ENCODE measurements around the gene LIG1.

The LIG1 gene

DNA sequence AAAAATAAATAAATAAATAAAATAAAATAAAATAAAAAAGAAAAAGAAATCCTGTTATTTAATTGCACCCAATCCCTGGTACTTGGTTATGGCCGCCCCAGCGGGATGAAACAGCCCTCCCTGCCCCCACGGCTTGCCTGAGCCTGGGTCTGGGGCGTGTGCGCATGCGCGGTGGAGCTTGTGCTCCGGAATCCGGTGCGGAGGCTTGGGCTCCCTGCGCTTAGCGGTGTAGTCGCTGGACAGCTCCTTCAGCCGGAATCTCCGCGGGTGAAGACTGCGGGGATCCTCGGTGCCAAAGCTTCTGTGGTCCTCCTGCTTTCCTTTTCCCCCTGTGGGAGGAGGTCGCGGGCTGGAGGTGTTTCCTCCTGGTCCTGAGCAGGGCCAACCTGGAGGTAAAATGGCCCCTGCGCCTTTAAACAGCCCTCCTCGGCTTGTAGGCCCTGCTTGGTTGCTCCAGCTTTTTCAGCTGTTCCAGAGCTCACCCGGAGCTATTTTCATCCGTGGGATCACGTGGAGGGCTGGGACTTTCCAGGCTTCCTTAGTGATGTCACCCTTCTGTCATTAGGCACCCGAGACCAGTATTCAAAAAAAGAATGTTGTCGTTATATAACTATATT, 59.7 kb downstream of the LIG1 start, which contains the start of gene PLA2G4C:
PLA2G4C (minus strand) TSS at position 468 of the 617 bp plus-strand sequence. CDS start 4,288 bp downstream, outside the sequence.
- peak within 1 kb of the TSS; percentile 74 for H3K4me3 ChIP-seq (ENCODE audit: low read depth, low read length, poor library complexity, severe bottlenecking)
- TF ChIP-seq, protein P1, sequence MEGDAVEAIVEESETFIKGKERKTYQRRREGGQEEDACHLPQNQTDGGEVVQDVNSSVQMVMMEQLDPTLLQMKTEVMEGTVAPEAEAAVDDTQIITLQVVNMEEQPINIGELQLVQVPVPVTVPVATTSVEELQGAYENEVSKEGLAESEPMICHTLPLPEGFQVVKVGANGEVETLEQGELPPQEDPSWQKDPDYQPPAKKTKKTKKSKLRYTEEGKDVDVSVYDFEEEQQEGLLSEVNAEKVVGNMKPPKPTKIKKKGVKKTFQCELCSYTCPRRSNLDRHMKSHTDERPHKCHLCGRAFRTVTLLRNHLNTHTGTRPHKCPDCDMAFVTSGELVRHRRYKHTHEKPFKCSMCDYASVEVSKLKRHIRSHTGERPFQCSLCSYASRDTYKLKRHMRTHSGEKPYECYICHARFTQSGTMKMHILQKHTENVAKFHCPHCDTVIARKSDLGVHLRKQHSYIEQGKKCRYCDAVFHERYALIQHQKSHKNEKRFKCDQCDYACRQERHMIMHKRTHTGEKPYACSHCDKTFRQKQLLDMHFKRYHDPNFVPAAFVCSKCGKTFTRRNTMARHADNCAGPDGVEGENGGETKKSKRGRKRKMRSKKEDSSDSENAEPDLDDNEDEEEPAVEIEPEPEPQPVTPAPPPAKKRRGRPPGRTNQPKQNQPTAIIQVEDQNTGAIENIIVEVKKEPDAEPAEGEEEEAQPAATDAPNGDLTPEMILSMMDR (IDR thresholded peaks at IDR 0.05; ENCODE audit: low read length): no peak
- no peak for TF ChIP-seq EZH2 (IDR thresholded peaks at IDR 0.05; ENCODE audit: borderline replicate concordance, low read length)
- peak within 1 kb of the TSS; percentile 76; the same call in 1 of the 2 replicates for H2AFZ ChIP-seq (ENCODE audit: low read length)
- H3K9me3 ChIP-seq (ENCODE audit: low read length): no peaks in the 10 kb centered on the region
- H3K4me1 ChIP-seq (ENCODE audit: insufficient read depth, low read length, severe bottlenecking): peaks cover 17% of the 10 kb centered on the region
- H3F3A ChIP-seq (ENCODE audit: insufficient read depth, low read length): no peaks in the 10 kb centered on the region
- H3K9ac ChIP-seq (ENCODE audit: low read length): peak within 1 kb of the TSS; percentile 82
- peak within 1 kb of the TSS; percentile 36 for H3K27ac ChIP-seq (ENCODE audit: low read depth, low read length, poor library complexity, severe bottlenecking)
- no peaks in the 10 kb centered on the region for H3K79me2 ChIP-seq (ENCODE audit: insufficient read depth, low read length)
- no peaks in the 10 kb centered on the region for H4K20me1 ChIP-seq (ENCODE audit: insufficient read depth, low read length)
- H3K9me2 ChIP-seq (ENCODE audit: low read depth, low read length): no peaks in the 10 kb centered on the region
- H3K36me3 ChIP-seq (ENCODE audit: insufficient read depth, low read length): peaks cover 9% of the 10 kb centered on the region; the same call in 1 of the 2 replicates
- H3K4me2 ChIP-seq (ENCODE audit: low read length): peak within 1 kb of the TSS; percentile 97
- H3K27me3 ChIP-seq (ENCODE audit: insufficient read depth, low read length): no peaks in the 10 kb centered on the region

DNA sequence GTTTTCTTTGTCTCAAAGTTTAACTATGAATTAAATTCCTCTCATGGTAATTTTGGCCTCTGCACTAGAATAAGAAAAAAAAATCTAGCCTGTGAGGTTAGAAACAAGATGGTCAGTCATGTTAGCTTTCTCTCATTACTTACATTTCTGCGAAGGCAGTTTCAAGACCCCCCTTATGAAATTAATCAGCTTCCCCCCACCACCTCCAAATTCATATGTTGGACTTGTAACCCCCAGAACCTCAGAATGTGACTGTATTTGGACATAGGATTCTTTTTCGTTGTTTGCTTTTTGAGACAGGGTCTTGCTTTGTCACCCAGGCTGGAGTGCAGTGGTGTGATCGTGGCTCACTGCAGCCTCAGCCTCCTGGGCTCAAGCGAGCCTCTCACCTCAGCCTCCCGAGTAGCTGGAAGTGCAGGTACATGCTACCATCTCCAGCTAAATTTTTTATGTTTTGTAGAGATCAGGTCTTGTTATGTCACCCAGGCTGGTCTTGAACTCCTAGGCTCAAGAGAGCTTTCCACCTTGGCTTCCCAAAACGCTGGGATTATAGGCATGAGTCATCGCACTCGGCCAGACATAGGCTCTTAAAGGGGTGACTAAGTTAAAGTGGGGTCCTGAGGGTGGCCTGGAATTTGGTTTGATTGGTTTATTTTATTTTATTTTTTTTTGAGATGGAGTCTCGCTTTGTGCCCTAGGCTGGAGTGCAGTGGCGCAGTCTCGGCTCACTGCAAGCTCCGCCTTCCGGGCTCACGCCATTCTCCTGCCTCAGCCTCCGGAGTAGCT, 61.0 kb downstream of the LIG1 start:
- Histone ChIP-seq H3K4me3 (ENCODE audit: low read depth, low read length, poor library complexity, severe bottlenecking) (no peak overlapping the region), H3K9ac (ENCODE audit: low read length) (no peak overlapping the region), H3F3A (ENCODE audit: insufficient read depth, low read length) (no peaks in the 10 kb centered on the region), H3K9me2 (ENCODE audit: low read depth, low read length) (no peaks in the 10 kb centered on the region), H3K79me2 (ENCODE audit: insufficient read depth, low read length) (no peaks in the 10 kb centered on the region), H3K27me3 (ENCODE audit: insufficient read depth, low read length) (no peaks in the 10 kb centered on the region; the same call in 1 of the 2 replicates), H3K4me1 (ENCODE audit: insufficient read depth, low read length, severe bottlenecking) (peaks cover 17% of the 10 kb centered on the region), H2AFZ (ENCODE audit: low read length) (no peak overlapping the region), H4K20me1 (ENCODE audit: insufficient read depth, low read length) (no peaks in the 10 kb centered on the region), H3K36me3 (ENCODE audit: insufficient read depth, low read length) (0 out of 2 replicates have a peak, but pooled peaks cover under 1% of the 10 kb centered on the region), H3K27ac (ENCODE audit: low read depth, low read length, poor library complexity, severe bottlenecking) (no peak overlapping the region), H3K4me2 (ENCODE audit: low read length) (no peak overlapping the region), H3K9me3 (ENCODE audit: low read length) (no peaks in the 10 kb centered on the region)
- TF ChIP-seq EZH2 (IDR thresholded peaks at IDR 0.05; ENCODE audit: borderline replicate concordance, low read length): no peak
- TF ChIP-seq, protein P1 (IDR thresholded peaks at IDR 0.05; ENCODE audit: low read length): no peak

DNA sequence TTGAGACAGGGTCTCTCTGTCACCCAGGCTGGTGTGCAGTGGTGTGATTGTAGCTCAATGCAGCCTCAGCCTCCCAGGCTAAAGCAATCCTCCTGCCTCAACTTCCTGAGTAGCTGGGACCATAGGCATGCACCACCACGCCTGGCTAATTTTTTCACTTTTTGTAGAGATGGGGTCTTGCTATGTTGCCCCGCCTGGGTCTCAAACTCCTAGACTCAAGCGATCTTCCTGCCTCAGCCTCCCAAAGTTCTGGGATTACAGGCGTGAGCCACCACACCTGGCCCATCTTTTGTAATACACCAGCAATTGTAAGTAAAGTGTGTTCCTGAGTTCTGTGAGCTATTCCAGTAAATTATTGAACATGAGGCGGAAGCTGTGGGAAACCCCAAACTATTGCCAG, 66.2 kb downstream of the LIG1 start:
- H3K4me2 ChIP-seq (ENCODE audit: low read length): no peak overlapping the region
- H3K4me3 ChIP-seq (ENCODE audit: low read depth, low read length, poor library complexity, severe bottlenecking): no peak overlapping the region
- H4K20me1 ChIP-seq (ENCODE audit: insufficient read depth, low read length): no peaks in the 10 kb centered on the region
- no peaks in the 10 kb centered on the region for H3K79me2 ChIP-seq (ENCODE audit: insufficient read depth, low read length)
- H3K36me3 ChIP-seq (ENCODE audit: insufficient read depth, low read length): no peaks in the 10 kb centered on the region
- no peaks in the 10 kb centered on the region for H3K9me3 ChIP-seq (ENCODE audit: low read length)
- TF ChIP-seq EZH2 (IDR thresholded peaks at IDR 0.05; ENCODE audit: borderline replicate concordance, low read length): no peak
- TF ChIP-seq, protein P1 (IDR thresholded peaks at IDR 0.05; ENCODE audit: low read length): no peak
- no peak overlapping the region for H2AFZ ChIP-seq (ENCODE audit: low read length)
- no peaks in the 10 kb centered on the region for H3F3A ChIP-seq (ENCODE audit: insufficient read depth, low read length)
- H3K9me2 ChIP-seq (ENCODE audit: low read depth, low read length): no peaks in the 10 kb centered on the region
- peaks cover 4% of the 10 kb centered on the region for H3K4me1 ChIP-seq (ENCODE audit: insufficient read depth, low read length, severe bottlenecking)
- H3K27me3 ChIP-seq (ENCODE audit: insufficient read depth, low read length): no peaks in the 10 kb centered on the region; the same call in 1 of the 2 replicates
- no peak overlapping the region for H3K27ac ChIP-seq (ENCODE audit: low read depth, low read length, poor library complexity, severe bottlenecking)
- H3K9ac ChIP-seq (ENCODE audit: low read length): no peak overlapping the region

Data from OCI-LY1 (cell line).